GM12801 (cell line): ENCODE measurements around the gene OSM.

Experiments
- CTCF ChIP-seq: IDR thresholded peaks from one replicate; pipeline ENCODE4 v1.5.1; 2011; ENCODE audit warnings: control low read depth; ENCODE audit not compliant: insufficient read length; ENCODE audit errors: extremely low read depth

OSM gene

GRCh38 chr22:30232716-30233218, 33.9 kb downstream of the OSM start:
- no peak for TF ChIP-seq CTCF

GRCh38 chr22:30230787-30231461, 35.7 kb downstream of the OSM start:
- TF ChIP-seq CTCF: no peak

GRCh38 chr22:30230330-30230729, 36.3 kb downstream of the OSM start:
- no peak for TF ChIP-seq CTCF

GRCh38 chr22:30228509-30229359, 37.9 kb downstream of the OSM start:
- TF ChIP-seq CTCF: no peak

- no peak for TF ChIP-seq CTCF
Measured at GRCh38 chr22:30227438-30228228, 39.0 kb downstream of the OSM start.

- no peak for TF ChIP-seq CTCF
Measured at GRCh38 chr22:30226192-30226832, 40.3 kb downstream of the OSM start.
